SH-SY5Y (cell line): ENCODE measurements around the gene SH3TC1.

Source experiments
- GATA2 ChIP-seq: IDR thresholded peaks from 2 replicates; pipeline ENCODE4 v1.6.1; 2011; ENCODE audit warnings: mild to moderate bottlenecking, low read depth, low read length
- GATA3 ChIP-seq: IDR thresholded peaks from 2 replicates; pipeline ENCODE4 v1.6.1; 2011; ENCODE audit warnings: low read depth, mild to moderate bottlenecking, low read length, moderate library complexity

SH3TC1 gene

DNA sequence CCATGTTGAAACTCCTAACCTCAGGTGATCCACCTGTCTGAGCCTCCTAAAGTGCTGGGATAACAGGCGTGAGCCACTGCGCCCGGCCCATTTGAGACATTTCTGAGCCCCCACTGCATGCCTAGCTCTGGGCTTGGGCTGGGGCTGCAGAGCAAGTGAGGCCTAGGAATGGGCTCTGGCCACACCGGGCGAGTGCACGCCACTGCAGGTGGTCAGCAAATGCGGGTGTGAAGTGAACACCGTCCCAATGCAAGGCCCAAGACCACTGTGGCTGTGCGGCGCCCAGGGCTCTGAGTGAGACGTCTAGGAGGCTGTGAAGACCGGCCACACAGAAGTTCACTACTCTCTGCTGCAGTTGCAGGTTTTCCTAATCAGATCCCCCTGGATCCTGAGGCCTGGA is 9.5 kb downstream of the SH3TC1 start:
- TF ChIP-seq GATA3 (no peak), GATA2 (no peak)

DNA sequence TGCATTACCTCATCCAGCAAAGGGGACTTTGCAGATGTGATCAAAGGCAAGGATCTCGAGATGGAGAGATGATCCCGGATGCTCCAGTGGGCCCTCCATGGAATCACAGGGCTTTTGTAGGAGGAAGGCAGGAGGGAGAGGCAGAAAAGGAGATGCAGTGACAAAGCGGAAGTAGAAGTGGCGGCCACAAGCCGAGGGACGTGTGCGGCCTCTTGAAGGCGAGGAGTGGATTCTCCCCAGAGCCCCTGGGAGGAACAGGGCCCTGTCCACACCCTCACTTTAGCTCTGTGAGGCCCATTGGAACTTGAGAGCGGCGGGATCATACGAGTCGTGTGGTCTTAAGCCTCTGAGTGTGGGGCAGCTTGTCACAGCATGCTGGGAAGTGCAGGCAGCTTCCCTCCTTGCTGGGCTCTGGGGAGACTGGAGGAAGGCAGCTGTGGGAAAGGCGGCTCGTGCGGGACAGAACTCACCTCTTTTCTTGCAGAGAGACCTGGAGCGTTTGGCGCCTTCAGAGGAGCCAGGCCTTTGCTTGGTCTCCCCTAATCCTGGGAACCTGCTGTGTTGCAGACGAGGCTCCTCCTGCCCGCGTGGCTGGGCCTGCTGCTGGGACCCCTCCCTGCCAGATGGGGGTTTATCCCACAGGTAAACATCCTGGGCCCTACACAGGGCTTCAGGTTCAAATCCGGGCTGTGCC is 10.2 kb downstream of the SH3TC1 start:
- TF ChIP-seq GATA3 (no peak), GATA2 (no peak)

DNA sequence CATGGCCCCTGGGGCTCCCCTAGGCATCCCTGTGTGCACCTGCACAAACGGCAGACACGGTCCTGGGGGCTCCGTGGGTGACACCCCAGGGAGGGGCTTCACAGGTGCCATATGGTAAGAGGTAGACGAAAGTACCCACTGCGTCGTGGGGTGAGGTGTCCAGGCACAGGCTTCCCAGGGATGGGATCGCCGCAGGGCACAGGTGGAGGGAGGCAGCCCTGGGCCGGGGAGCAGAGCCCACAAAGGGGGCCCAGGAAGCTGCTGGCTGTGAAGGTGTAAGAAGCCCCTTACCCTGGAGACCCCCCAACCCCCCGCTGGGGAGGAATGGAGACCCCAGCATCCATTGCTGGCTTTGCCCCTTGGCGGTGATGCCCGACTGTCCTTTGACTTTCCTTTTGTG is 10.9 kb downstream of the SH3TC1 start:
- TF ChIP-seq GATA2 (no peak), GATA3 (no peak)

DNA sequence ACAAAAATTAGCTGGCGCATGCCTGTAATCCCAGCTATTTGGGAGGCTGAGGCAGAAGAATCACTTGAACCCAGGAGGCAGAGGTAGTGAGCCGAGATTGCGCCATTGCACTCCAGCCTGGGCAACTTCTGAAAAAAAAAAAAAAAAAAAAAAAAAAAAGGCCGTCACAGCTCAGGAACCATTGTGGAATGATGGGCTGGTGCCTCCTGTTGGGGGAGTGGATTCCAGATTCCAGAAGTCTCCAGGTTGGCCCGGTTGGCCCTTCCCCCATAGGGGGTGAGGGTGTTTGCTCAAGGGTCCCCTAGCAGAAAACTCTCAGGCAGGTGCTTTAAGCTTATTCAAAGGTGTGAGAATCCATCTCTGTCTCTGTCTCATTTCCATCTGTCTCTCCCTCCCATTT is 11.5 kb downstream of the SH3TC1 start:
- TF ChIP-seq GATA3 = no peak
- no peak for TF ChIP-seq GATA2

DNA sequence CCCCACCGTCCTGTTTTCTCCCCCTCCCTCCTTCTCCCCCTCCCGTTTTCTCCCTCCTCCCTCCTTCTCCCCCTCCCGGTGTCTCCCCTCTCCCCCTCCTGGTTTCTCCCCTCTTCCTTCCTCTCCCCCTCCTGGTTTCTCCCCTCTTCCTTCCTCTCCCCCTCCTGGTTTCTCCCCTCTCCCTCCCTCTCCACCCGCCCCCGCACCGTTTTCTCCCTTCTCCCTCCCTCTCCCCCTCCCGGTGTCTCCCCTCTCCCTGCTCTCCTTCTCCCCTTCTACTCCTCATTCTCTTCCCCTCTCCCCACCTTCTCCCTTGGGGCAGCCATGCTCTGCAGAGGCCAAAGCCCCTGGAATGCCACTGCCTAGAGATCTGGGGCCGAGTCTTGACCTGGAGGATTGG is 12.2 kb downstream of the SH3TC1 start:
- TF ChIP-seq GATA2 = no peak
- no peak for TF ChIP-seq GATA3

DNA sequence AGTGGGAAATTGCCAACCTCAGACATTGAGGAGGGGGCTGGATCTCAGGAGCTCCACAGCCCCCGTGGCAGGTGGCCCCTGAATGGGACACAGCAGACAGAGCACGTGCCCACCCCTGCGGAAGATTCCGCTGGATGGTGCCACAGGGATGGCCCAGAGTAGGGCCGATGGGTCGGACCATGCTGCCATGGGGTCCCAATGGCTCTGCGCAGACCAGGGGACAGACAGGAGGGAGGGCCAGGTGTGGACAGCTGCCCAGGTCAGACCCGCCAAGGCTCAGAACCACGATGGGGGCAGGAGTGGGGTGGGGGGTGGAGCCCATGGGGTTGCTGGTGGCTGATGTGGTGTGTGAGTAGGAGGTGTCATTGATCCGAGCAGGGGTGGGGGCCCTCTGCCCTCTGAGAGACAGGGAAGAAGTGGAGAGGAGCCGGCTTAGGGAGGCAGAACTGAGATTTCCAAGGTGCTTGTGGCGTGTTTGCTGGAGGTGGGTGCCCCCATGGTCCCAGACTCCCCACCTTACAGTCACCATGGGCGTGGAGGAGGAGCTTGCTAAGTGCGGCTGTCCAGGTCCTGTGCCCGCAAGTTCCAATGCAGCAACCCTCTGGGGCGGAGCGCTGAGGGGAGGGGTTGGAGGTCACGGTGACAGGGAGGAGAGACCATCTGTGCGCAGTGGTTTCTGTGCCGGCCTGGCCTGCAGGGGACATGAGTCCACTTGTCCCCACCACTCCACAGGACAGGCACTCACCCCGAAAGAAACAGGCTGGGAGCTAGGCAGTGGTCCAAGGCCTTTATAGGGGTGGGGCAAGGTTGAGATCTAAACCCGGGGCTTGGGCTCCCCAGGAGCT is 12.9 kb downstream of the SH3TC1 start:
- TF ChIP-seq GATA3 (no peak), GATA2 (no peak)

DNA sequence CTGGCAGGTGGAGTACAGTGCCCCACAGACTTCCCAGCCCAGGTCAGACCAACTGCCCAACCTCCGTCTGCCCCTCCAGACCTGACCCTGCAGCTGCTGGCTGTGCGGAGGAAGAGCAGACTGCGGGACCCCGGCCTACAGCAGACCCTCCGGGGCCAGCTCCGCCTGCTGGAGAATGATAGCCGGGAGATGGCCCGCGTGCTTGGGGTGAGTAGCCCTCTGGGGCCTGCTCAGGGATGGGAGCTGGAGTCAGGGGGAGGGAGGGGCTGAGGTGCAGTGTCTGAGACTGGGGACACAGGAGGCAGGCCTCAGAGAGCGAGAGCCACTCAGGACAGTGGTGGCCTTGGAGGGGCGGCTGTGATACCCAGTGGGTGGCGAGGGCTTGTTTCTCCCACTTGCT is 13.5 kb downstream of the SH3TC1 start:
- no peak for TF ChIP-seq GATA2
- no peak for TF ChIP-seq GATA3

DNA sequence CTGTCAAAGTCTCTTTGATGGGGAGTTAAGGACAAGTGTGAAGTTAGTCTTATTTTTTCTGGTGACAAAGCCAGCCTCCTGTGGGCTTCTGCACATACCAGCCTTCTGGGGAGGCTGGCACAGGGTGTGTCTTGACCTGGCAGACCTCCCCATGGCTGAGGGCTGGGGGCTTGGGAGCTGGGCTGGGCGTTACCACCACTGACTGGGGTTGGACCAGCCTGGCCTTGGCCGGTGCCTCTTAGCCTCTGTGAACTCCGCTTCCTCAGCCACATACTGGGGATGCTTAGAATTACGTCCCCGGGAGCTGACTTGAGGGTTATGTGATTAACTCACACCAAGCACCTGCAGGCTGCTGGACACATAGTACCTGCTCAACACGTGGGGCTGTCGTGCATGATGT is 14.0 kb downstream of the SH3TC1 start:
- TF ChIP-seq GATA2 (no peak), GATA3 (no peak)

DNA sequence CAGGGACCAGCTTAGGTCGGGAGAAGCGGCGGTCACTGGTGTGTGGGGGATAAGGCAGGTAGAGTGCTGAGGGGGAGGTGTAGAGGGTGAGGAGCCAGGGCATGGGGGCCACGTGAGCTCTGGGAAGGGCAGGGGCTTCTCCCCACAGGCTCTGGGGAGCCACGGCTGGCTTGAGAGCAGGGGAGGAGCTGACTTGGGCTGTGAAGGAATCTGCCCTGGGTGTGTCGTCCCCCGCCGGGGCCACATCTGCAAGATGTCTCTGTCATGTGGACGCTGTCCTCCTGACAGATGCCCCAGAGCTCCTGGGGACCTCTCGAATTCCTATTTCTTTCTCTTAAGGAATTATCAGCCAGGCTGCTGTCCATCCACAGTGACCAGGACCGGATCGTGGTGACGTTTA is 15.0 kb downstream of the SH3TC1 start:
- TF ChIP-seq GATA2 (no peak), GATA3 (no peak)

DNA sequence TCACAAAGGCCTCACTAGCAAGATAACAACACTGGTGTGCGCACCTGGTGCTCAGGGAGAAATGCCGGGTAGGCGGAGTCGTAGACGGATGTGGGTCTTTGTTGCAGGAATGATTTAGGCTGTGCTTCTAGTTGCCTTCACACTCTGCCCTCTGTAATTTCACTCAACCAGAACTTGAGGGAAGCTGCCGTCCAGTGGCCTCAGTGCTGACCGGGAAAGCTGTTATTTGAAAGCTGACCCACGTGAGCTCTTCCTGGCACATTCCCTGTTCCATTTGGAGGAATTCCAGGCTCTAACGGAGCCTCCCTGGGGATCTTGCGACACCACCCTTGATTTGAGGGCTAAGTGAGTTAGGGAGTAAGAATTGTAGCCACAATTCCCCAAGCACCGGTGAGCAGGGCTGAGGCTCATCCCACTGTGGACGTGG is 15.9 kb downstream of the SH3TC1 start:
- no peak for TF ChIP-seq GATA3
- TF ChIP-seq GATA2 = no peak

DNA sequence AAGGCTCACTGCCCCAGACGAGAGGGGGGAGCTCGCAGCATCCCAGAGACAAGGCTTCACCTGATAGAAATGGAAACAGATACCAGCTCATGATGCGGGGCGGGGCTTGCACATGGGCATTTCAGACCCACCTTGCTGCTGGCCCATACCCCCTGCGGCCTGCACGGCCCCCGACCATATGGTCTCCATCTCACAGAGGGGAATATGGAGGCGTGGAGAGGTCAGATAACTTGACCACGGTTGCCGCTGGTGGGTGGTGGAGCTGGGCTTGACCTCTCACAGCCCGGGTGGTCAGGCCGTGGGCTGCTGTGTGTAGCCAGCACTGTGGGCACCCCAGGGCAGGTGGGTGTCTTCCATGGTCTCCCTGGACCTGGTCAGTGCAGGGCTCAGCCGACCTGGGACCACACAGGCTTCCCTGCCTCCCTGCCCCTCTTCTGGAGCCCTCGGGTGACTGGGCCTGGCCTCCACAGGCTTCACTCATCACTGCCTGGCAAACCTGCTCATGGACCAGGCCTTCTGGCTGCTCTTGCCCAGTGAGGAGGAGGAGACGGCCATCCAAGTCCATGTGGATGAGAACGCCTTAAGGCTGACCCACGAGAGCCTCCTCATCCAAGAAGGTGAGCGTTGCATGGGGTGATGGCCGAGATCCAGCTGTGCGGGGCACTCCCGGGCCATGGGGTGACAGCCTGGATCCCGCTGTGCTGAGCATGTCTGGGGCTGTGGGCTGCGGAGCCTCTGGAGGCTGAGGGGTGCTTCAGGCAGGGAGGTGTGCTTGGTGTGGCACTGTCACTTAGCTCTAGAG is 16.8 kb downstream of the SH3TC1 start:
- TF ChIP-seq GATA2 (no peak), GATA3 (no peak)

DNA sequence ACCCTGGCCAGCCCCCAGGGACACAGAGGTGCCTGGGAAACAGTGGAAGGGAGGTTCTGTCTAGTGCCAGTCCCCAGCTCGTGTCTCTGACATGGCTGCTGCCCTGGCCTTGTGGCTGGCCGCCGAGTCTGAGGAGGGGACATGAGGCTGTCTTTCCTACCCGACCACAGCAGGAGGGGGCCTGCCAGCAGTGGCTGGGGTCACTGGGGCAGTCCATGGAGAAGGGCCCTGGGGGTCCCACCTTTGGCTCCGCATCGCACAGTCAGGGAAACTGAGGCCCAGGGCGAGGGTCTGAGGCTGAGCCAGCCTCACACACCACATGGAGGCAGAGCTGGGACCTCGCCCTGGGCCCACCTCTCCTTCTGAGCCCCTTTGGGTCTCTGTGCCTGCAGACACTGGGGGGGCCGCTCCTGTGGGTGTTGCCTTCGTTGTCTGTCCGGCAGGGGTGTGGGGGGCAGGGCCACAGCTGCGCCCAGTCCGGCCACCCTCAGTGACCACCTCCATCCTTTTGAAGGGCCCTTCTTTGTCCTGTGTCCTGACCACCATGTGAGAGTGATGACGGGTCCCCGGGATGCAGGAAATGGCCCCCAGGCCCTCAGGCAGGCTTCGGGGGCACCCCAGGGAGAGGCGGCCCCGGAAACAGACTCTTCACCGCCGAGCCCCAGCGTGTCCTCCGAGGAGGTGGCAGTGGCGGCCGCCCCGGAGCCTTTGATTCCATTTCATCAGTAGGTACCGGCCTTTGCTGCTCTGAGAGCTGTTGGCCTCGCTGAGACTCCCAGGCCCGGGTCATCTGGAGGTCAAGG is 17.6 kb downstream of the SH3TC1 start:
- TF ChIP-seq GATA2 (no peak), GATA3 (no peak)

DNA sequence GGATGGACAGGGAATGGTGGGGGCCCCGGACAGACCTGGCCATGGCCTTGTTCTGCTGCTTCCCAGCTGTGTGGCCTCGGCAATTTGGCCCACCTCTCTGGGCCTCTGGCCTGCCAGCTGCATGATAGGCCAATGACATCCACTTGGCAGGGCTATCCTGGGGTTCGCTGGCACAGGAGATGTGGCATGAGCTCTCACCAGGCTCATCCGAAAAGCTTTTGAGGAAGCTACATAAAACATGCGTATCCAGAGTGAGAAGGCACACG is 18.1 kb downstream of the SH3TC1 start:
- TF ChIP-seq GATA2 = no peak
- TF ChIP-seq GATA3 = no peak

DNA sequence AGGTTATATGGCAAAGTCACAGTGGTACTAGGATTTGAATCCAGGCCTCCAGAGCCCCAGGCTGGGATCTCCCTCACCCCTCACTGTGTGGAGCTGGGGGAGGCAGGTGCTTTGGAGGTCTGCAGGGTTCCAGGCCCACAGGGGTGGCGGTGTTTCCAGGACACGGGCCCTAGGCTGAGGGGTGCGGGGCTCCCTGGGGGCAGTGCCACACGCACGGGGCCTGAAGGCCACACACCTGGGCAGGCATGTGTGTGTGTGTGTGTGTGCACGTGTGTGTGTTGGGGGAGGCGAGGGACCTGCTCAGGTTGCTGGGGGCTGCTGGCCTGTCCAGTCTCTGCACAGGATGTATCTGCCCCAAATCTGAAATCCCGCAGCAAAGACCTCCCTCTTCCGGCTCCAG is 18.8 kb downstream of the SH3TC1 start:
- no peak for TF ChIP-seq GATA3
